GM19351 (cell line): Measurements from ENCODE around the gene GPRASP2.
"Not testable (repeated sequence)": the region's sequence is repeated elsewhere in the genome, so short reads cannot be mapped to it uniquely, and the experiment has no call there.

ENCODE experiments used
- ATAC-seq: cut with Tn5 transposase; IDR thresholded peaks from one replicate; pipeline ENCODE4 v1.9.1; 2021; ENCODE audit warnings: mild to moderate bottlenecking, moderate library complexity; ENCODE audit not compliant: unreplicated experiment

Gene GPRASP2

DNA sequence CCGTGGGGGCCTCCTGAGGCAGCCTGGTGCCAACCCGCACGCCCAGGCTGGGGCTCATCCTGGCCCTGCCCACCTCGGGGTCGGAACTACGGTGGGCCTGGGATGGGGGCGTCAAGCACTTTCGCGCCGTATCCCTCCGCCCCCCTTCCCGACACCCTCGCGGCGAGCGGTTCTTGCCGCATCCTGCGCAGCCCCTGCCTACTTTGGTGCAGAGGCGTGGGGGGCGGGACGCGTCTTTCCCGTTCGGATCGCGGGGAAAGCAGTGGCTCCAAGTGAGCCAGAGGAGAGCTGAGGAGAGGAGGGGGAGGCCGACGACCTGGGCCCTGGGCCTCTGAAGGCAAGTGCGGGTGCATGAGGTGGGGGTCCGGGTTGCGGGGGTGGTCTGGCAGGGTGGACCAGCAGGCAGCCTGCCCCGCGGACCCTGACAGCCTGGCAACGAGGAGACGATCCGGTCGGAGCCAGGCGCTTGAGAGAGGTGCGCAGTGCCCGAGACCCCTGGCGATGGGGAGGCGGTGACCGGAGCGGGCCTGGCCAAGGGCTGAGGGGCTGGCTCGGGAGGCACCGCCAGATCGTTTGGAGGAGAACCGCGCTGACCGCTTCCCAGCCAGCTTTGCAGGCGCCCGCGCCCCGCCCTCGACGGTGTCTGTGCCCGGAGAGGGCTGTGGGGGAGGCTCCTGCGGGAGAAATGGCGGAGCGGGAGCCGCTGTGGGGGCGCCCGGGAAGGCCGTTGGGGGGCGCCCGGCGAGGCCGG, at the start of gene GPRASP2:
TSS of gene GPRASP2 (plus strand) at position 233 of the 751 bp plus-strand sequence. CDS start 2,422 bp downstream, outside the sequence.
- ATAC-seq = no peak

GRCh38 chrX:102663820-102664219, 48.4 kb upstream of the GPRASP2 start:
- ATAC-seq = not testable (repeated sequence)

DNA sequence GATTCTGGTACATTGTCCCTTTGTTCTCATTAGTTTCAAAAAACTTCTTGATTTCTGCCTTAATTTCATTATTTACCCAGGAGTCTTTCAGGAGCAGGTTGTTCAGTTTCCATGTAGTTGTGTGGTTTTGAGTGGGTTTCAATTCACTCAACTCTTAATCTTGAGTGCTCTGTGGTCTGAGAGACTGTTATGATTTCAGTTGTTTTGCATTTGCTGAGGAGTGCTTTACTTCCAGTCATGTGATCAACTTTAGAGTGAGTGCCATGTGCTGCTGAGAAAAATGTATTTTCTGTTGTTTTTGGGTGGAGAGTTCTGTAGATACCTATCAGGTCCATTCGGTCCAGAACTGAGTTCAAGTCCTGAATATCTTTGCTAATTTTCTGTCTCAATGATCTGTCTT, 45.2 kb upstream of the GPRASP2 start:
- not testable (repeated sequence) for ATAC-seq

DNA sequence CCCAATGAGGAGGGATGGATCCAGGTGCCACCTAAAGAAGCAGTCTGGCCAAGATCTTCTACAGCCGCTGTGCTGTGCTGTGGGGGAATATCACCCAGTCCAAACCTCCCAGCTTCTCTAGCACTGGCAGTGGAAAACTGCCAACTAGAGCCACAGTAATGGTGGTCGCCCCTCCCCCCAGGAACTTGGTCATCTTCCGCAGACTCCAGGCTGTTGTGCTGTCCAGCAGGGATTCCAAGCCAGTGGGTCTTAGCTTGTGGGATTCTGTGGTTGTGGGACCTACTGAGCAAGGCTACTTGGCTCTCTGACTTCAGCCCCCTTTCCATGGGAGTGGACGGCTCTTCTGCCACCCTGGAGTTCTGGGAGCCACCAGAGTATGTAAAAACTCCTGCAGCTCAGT, 42.7 kb upstream of the GPRASP2 start:
- ATAC-seq = no peak

DNA sequence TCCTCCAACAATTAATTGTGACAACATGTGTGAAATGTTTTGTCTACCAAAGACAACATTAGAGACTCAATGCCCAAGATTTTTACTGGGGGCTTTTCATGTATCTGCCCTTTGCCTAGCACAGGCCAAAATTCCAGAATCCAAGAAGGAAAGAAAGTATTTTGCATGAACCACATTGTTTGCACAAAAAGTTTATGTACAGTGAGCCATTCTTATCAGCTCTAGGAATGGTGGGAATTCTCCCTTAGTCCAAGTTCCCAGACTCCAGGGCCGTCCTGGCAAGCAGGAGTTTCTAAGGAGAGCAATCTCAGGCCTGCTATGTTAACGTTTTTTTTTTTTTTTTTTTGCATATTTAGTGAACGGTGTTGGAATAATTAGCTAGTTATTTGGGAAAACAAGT, 39.4 kb upstream of the GPRASP2 start:
- ATAC-seq = no peak

DNA sequence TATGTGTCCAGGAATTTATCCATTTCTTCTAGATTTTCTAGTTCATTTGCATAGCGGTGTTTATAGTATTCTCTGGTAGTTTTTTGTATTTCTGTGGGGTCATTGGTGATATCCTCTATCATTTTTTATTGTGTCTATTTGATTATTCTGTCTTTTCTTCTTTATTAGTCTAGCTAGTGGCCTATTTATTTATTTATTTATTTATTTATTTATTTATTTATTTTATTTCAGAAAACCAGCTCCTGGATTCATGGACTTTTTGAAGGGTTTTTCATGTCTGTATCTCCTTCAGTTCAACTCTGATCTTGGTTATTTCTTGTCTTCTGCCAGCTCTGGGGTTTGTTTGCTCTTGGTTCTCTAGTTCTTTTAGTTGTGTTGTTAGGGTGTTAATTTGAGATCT, 34.8 kb upstream of the GPRASP2 start:
- ATAC-seq = not testable (repeated sequence)

GRCh38 chrX:102684772-102685520, 27.3 kb upstream of the GPRASP2 start:
- ATAC-seq = no peak

GRCh38 chrX:102694749-102695148, 17.5 kb upstream of the GPRASP2 start:
- ATAC-seq = no peak

DNA sequence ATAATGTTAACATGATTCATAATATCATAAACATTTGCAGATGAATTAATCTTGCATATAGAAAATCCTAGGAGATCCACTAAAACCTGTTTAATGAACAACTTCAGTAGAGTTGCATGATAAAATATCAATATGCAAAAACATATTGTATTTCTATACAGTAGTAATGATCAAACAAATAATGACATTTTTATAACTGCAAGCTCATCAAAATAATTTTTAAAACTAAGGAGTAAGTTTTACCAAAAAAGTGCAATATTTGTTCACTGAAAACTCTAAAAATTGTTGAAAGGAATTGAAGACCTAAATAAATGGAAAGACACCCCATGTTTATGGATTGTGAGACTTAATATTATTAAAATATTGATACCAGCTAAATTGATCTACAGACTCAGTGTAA, 15.9 kb upstream of the GPRASP2 start:
- no peak for ATAC-seq

- no peak for ATAC-seq
These were observed 14.8 kb upstream of the GPRASP2 start for GRCh38 chrX:102697494-102697893.

GRCh38 chrX:102708900-102709299, 3.3 kb upstream of the GPRASP2 start:
- no peak for ATAC-seq

GRCh38 chrX:102711872-102712215, 404 bp upstream of the GPRASP2 start:
- ATAC-seq = no peak

GRCh38 chrX:102712981-102713625, 855 bp downstream of the GPRASP2 start:
- no peak for ATAC-seq

DNA sequence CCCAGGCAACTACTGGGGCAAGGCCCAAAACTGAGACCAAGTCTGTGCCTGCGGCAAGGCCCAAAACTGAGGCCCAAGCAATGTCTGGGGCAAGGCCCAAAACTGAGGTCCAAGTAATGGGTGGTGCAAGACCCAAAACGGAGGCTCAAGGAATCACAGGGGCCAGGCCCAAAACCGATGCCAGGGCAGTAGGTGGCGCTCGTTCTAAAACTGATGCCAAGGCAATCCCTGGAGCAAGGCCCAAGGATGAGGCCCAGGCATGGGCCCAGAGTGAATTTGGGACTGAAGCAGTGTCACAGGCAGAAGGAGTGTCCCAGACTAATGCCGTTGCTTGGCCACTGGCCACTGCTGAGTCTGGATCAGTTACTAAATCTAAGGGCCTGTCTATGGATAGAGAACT, 2.7 kb downstream of the GPRASP2 start:
- ATAC-seq = no peak

DNA sequence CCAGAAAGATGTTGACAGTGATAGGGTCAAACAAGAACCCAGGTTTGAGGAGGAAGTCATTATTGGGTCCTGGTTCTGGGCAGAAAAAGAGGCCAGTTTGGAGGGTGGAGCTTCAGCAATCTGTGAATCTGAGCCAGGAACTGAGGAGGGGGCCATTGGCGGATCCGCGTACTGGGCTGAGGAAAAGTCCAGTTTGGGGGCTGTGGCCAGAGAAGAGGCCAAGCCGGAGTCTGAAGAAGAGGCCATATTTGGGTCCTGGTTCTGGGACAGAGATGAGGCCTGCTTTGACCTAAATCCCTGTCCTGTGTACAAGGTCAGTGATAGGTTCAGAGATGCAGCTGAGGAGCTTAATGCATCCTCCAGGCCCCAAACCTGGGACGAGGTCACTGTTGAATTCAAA, 3.7 kb downstream of the GPRASP2 start:
- ATAC-seq = no peak

- ATAC-seq = no peak
These were observed 8.3 kb downstream of the GPRASP2 start, which contains the start of gene GPRASP3 for GRCh38 chrX:102720237-102721168. GPRASP3 (plus strand) TSS chrX:102720743; CDS start chrX:102748996, 28,253 bp downstream.

GRCh38 chrX:102721169-102721506, 8.9 kb downstream of the GPRASP2 start:
- ATAC-seq = not testable (repeated sequence)

DNA sequence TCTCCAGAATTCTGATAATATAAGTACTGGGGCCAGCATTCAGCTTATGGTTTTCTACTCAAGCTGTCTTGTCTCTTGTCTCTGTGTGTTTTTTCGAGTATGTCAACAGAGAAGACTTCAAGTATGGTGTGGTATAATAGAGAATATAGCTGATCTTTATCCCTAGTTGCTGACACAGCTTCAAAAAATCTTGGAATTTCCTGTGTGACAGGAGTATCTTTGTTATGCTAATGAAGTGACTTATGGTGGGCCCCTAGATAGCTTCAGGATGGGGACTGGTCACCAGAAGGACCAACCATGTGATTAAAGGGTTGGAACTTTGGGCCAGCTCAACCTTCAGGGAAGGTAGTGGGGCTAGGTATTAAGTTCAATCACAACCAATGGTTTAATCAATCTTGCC, 11.2 kb downstream of the GPRASP2 start:
- no peak for ATAC-seq

GRCh38 chrX:102727761-102728160, 15.5 kb downstream of the GPRASP2 start:
- ATAC-seq = no peak

- no peak for ATAC-seq
These were observed 16.4 kb downstream of the GPRASP2 start for GRCh38 chrX:102728646-102729045.

GRCh38 chrX:102739657-102740056, 27.4 kb downstream of the GPRASP2 start:
- no peak for ATAC-seq
